Measurements from ENCODE around the gene SLC1A3.

DNA sequence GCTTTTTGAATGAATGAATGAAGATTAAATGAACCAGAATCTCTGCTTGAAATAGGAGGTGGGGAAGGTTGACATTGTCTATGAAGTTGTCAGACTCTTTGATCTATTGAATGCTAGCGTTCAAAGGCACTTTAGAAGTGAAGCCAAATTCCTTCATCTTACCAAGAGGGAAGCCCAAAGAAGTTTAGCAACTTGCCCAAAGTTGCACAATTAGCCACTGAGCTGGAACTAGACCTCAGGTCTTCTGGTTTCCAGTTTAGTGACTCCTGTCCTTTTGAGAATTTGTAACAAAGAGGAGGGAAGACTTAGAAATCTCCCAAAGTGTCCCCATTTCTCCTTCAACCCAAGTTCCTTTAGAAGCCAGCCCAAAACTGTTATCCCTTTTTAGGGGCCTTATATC, 20.7 kb upstream of the SLC1A3 start:
- no peak for TF ChIP-seq CTCF (IDR thresholded peaks at IDR 0.05)
- TF ChIP-seq POLR2A (IDR thresholded peaks at IDR 0.05), result no peak
